Progenitor cell of endocrine pancreas (in vitro differentiated cells): ENCODE data around the gene MGST1. TPM values are rescaled to one million over a fixed set of nuclear protein-coding genes. Genes with fewer than 3 reads are reported as not detected.

Experiments used
- DNase-seq: peaks from one replicate; pipeline ENCODE4 v3.0.0; 2021; ENCODE audit warnings: low spot score; ENCODE audit not compliant: unreplicated experiment
- H3K27ac Mint-ChIP-seq: 2 replicates; pipeline ENCODE4 v1.8.0; 2021; ENCODE audit warnings: mild to moderate bottlenecking, moderate library complexity, mixed read lengths
- H3K27me3 Mint-ChIP-seq: 2 replicates; pipeline ENCODE4 v1.8.0; 2021; ENCODE audit warnings: mixed read lengths
- H3K36me3 Mint-ChIP-seq: 2 replicates; pipeline ENCODE4 v1.8.0; 2022; ENCODE audit warnings: mixed read lengths; ENCODE audit not compliant: insufficient read depth
- H3K4me1 Mint-ChIP-seq: 2 replicates; pipeline ENCODE4 v1.8.0; 2021; ENCODE audit warnings: low read depth, mixed read lengths
- H3K4me3 Mint-ChIP-seq: 2 replicates; pipeline ENCODE4 v1.8.0; 2021; ENCODE audit warnings: low read depth, mild to moderate bottlenecking, moderate library complexity, mixed read lengths
- H3K9me3 Mint-ChIP-seq: 2 replicates; pipeline ENCODE4 v1.8.0; 2021; ENCODE audit warnings: low read depth, mixed read lengths
- total RNA-seq: library from RNA; stranded (reverse); gene quantifications from 2 replicates; pipeline ENCODE4 v1.2.1, GENCODE V29; 2021
- TF ChIP-seq, protein P1 (sequence below): fragments of 200-600 bp; sonication (generic); IDR thresholded peaks from one replicate; pipeline ENCODE4 v1.5.0; 2021; ENCODE audit warnings: antibody characterized with exemption, mild to moderate bottlenecking; ENCODE audit not compliant: unreplicated experiment

The MGST1 gene
- total RNA-seq, 1 donor from 2014 or later: 198 TPM

GRCh38 chr12:16324772-16325171, 22.7 kb upstream of the MGST1 start:
- Mint-ChIP-seq H3K36me3 (peaks cover 3% of the 10 kb centered on the region), H3K9me3 (peaks cover 11% of the 10 kb centered on the region), H3K27me3 (no peaks in the 10 kb centered on the region), H3K27ac (no peak overlapping the region), H3K4me1 (peaks cover 35% of the 10 kb centered on the region), H3K4me3 (no peak overlapping the region)
- TF ChIP-seq, protein P1, sequence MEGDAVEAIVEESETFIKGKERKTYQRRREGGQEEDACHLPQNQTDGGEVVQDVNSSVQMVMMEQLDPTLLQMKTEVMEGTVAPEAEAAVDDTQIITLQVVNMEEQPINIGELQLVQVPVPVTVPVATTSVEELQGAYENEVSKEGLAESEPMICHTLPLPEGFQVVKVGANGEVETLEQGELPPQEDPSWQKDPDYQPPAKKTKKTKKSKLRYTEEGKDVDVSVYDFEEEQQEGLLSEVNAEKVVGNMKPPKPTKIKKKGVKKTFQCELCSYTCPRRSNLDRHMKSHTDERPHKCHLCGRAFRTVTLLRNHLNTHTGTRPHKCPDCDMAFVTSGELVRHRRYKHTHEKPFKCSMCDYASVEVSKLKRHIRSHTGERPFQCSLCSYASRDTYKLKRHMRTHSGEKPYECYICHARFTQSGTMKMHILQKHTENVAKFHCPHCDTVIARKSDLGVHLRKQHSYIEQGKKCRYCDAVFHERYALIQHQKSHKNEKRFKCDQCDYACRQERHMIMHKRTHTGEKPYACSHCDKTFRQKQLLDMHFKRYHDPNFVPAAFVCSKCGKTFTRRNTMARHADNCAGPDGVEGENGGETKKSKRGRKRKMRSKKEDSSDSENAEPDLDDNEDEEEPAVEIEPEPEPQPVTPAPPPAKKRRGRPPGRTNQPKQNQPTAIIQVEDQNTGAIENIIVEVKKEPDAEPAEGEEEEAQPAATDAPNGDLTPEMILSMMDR: no peak
- DNase-seq: no peak

DNA sequence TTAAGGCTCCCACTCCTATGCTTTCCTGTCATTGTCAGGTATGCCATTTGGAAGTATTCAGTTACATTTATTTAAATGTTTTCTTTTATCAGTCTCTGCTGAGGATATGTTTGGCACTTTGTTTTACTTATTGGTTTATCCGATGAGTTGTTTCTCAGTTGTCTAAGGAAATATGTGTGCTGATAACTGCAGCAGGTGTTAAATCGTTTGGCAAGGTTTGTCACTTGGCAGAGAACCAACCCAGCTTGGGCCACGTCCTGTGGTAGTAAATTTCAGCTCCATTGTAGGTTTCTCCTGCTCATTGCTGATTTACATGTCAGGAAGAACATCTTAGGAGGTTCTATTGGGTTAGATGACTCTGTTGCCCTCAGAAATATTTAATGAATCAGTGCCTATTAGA, 22.0 kb upstream of the MGST1 start:
- no peak overlapping the region for H3K27ac Mint-ChIP-seq
- TF ChIP-seq, protein P1: no peak
- H3K4me3 Mint-ChIP-seq: no peak overlapping the region
- H3K4me1 Mint-ChIP-seq: peaks cover 36% of the 10 kb centered on the region
- DNase-seq: no peak
- peaks cover 11% of the 10 kb centered on the region for H3K9me3 Mint-ChIP-seq
- H3K36me3 Mint-ChIP-seq: peaks cover 3% of the 10 kb centered on the region
- no peaks in the 10 kb centered on the region for H3K27me3 Mint-ChIP-seq

DNA sequence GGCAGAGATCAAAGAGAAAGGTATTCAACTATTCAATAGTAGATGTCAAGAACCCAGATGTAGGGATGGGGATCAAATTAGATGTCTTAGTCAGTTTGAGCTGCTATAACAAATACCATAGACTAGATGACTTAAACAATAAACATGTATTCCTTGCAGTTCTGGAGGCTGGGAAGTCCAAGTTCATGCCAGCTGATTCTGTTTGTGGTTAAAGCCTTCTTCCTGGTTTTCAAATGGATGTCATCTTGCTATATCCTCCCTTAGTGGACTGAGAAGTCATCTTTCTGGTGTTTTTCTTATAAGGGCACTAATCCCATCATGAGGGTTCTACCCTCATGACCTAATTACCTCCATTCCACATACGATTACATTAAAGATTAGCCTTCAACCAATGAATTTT, 19.5 kb upstream of the MGST1 start:
- H3K27me3 Mint-ChIP-seq: no peaks in the 10 kb centered on the region
- peaks cover 37% of the 10 kb centered on the region for H3K4me1 Mint-ChIP-seq
- TF ChIP-seq, protein P1: no peak
- no peak for DNase-seq
- H3K36me3 Mint-ChIP-seq: peaks cover 3% of the 10 kb centered on the region
- H3K27ac Mint-ChIP-seq: no peak overlapping the region
- peaks cover 11% of the 10 kb centered on the region for H3K9me3 Mint-ChIP-seq
- H3K4me3 Mint-ChIP-seq: no peak overlapping the region

- Mint-ChIP-seq H3K27me3 (no peaks in the 10 kb centered on the region), H3K27ac (no peak overlapping the region), H3K9me3 (peaks cover 11% of the 10 kb centered on the region), H3K4me1 (peaks cover 27% of the 10 kb centered on the region), H3K4me3 (no peak overlapping the region), H3K36me3 (peaks cover 3% of the 10 kb centered on the region)
- DNase-seq: no peak
- TF ChIP-seq, protein P1: no peak
These were observed 17.9 kb upstream of the MGST1 start for GRCh38 chr12:16329594-16329993.

- Mint-ChIP-seq H3K4me3 (no peak overlapping the region), H3K4me1 (peaks cover 22% of the 10 kb centered on the region), H3K9me3 (peaks cover 11% of the 10 kb centered on the region), H3K27me3 (no peaks in the 10 kb centered on the region), H3K36me3 (peaks cover 3% of the 10 kb centered on the region), H3K27ac (no peak overlapping the region)
- no peak for DNase-seq
- TF ChIP-seq, protein P1: no peak
These were observed 16.9 kb upstream of the MGST1 start for GRCh38 chr12:16330560-16330959.
